ENCODE data around the gene MAP2K3. TPM values are rescaled to one million over a fixed set of nuclear protein-coding genes. Genes with fewer than 3 reads are reported as not detected.
"Not testable (repeated sequence)": the region's sequence is repeated elsewhere in the genome, so short reads cannot be mapped to it uniquely, and the experiment has no call there.

The MAP2K3 gene
- polyA plus RNA-seq, 1 donor, result 49.7 TPM

GRCh38 chr17:21345236-21345635 is 60.7 kb downstream of the MAP2K3 start:
- H3K36me3 ChIP-seq (ENCODE audit: control insufficient read depth, insufficient read depth, low read length), result no peaks in the 10 kb centered on the region
- no peak overlapping the region for H3K27ac ChIP-seq (ENCODE audit: low read length)
- DNase-seq, result no peak
- WGBS (ENCODE audit: insufficient coverage, low lambda C conversion rate), result no CpG with 5 or more reads among the region's 10 CpGs
- no peak overlapping the region for H3K4me3 ChIP-seq (ENCODE audit: low read length)
- H3K4me1 ChIP-seq (ENCODE audit: control insufficient read depth, insufficient read depth, low read length), result no peaks in the 10 kb centered on the region
- H3K9me3 ChIP-seq (ENCODE audit: control insufficient read depth, low read depth, low read length), result peaks cover 3% of the 10 kb centered on the region
- no peaks in the 10 kb centered on the region for H3K27me3 ChIP-seq (ENCODE audit: control insufficient read depth, insufficient read depth, low read length)

- not testable (repeated sequence) for DNase-seq; H3K4me3 ChIP-seq (ENCODE audit: low read length); H3K4me1 ChIP-seq (ENCODE audit: control insufficient read depth, insufficient read depth, low read length); H3K27me3 ChIP-seq (ENCODE audit: control insufficient read depth, insufficient read depth, low read length); H3K27ac ChIP-seq (ENCODE audit: low read length); H3K36me3 ChIP-seq (ENCODE audit: control insufficient read depth, insufficient read depth, low read length); H3K9me3 ChIP-seq (ENCODE audit: control insufficient read depth, low read depth, low read length)
- no CpG with 5 or more reads among the region's 2 CpGs for WGBS (ENCODE audit: insufficient coverage, low lambda C conversion rate)
These were observed 61.6 kb downstream of the MAP2K3 start for GRCh38 chr17:21346107-21346506.

- H3K4me1 ChIP-seq (ENCODE audit: control insufficient read depth, insufficient read depth, low read length); H3K27me3 ChIP-seq (ENCODE audit: control insufficient read depth, insufficient read depth, low read length); H3K27ac ChIP-seq (ENCODE audit: low read length); H3K4me3 ChIP-seq (ENCODE audit: low read length); H3K9me3 ChIP-seq (ENCODE audit: control insufficient read depth, low read depth, low read length); H3K36me3 ChIP-seq (ENCODE audit: control insufficient read depth, insufficient read depth, low read length): not testable (repeated sequence)
- DNase-seq, result peak; percentile 55 to 69
- WGBS (ENCODE audit: insufficient coverage, low lambda C conversion rate), result no CpG with 5 or more reads among the region's 10 CpGs
These were observed 62.2 kb downstream of the MAP2K3 start for GRCh38 chr17:21346651-21347250.

GRCh38 chr17:21347660-21348059 is 63.1 kb downstream of the MAP2K3 start:
- WGBS (ENCODE audit: insufficient coverage, low lambda C conversion rate), result no CpG with 5 or more reads among the region's 6 CpGs
- H3K9me3 ChIP-seq (ENCODE audit: control insufficient read depth, low read depth, low read length); H3K4me1 ChIP-seq (ENCODE audit: control insufficient read depth, insufficient read depth, low read length); DNase-seq; H3K36me3 ChIP-seq (ENCODE audit: control insufficient read depth, insufficient read depth, low read length); H3K4me3 ChIP-seq (ENCODE audit: low read length); H3K27ac ChIP-seq (ENCODE audit: low read length); H3K27me3 ChIP-seq (ENCODE audit: control insufficient read depth, insufficient read depth, low read length): not testable (repeated sequence)

GRCh38 chr17:21348081-21348925 is 63.8 kb downstream of the MAP2K3 start:
- H3K4me3 ChIP-seq (ENCODE audit: low read length); H3K27ac ChIP-seq (ENCODE audit: low read length); H3K36me3 ChIP-seq (ENCODE audit: control insufficient read depth, insufficient read depth, low read length); H3K9me3 ChIP-seq (ENCODE audit: control insufficient read depth, low read depth, low read length); DNase-seq; H3K27me3 ChIP-seq (ENCODE audit: control insufficient read depth, insufficient read depth, low read length); H3K4me1 ChIP-seq (ENCODE audit: control insufficient read depth, insufficient read depth, low read length): not testable (repeated sequence)
- WGBS (ENCODE audit: insufficient coverage, low lambda C conversion rate), result no CpG with 5 or more reads among the region's 14 CpGs

- not testable (repeated sequence) for H3K9me3 ChIP-seq (ENCODE audit: control insufficient read depth, low read depth, low read length); DNase-seq; H3K27me3 ChIP-seq (ENCODE audit: control insufficient read depth, insufficient read depth, low read length); H3K4me1 ChIP-seq (ENCODE audit: control insufficient read depth, insufficient read depth, low read length); H3K4me3 ChIP-seq (ENCODE audit: low read length); H3K36me3 ChIP-seq (ENCODE audit: control insufficient read depth, insufficient read depth, low read length); H3K27ac ChIP-seq (ENCODE audit: low read length)
- WGBS (ENCODE audit: insufficient coverage, low lambda C conversion rate), result no CpG with 5 or more reads among the region's 7 CpGs
These were observed 64.4 kb downstream of the MAP2K3 start for GRCh38 chr17:21348926-21349261.

GRCh38 chr17:21349358-21350050 is 65.0 kb downstream of the MAP2K3 start:
- H3K4me1 ChIP-seq (ENCODE audit: control insufficient read depth, insufficient read depth, low read length); DNase-seq; H3K4me3 ChIP-seq (ENCODE audit: low read length); H3K27ac ChIP-seq (ENCODE audit: low read length); H3K36me3 ChIP-seq (ENCODE audit: control insufficient read depth, insufficient read depth, low read length); H3K9me3 ChIP-seq (ENCODE audit: control insufficient read depth, low read depth, low read length); H3K27me3 ChIP-seq (ENCODE audit: control insufficient read depth, insufficient read depth, low read length): not testable (repeated sequence)
- no CpG with 5 or more reads among the region's 6 CpGs for WGBS (ENCODE audit: insufficient coverage, low lambda C conversion rate)

- H3K4me1 ChIP-seq (ENCODE audit: control insufficient read depth, insufficient read depth, low read length); H3K9me3 ChIP-seq (ENCODE audit: control insufficient read depth, low read depth, low read length): not testable (repeated sequence)
- WGBS (ENCODE audit: insufficient coverage, low lambda C conversion rate), result no CpG with 5 or more reads among the region's 19 CpGs
These were observed 66.0 kb downstream of the MAP2K3 start for GRCh38 chr17:21350495-21350894.

GRCh38 chr17:21351366-21352065 is 67.0 kb downstream of the MAP2K3 start:
- no peak for DNase-seq
- no peaks in the 10 kb centered on the region for H3K27me3 ChIP-seq (ENCODE audit: control insufficient read depth, insufficient read depth, low read length)
- no peaks in the 10 kb centered on the region for H3K9me3 ChIP-seq (ENCODE audit: control insufficient read depth, low read depth, low read length)
- no CpG with 5 or more reads among the region's 3 CpGs for WGBS (ENCODE audit: insufficient coverage, low lambda C conversion rate)
- no peaks in the 10 kb centered on the region for H3K4me1 ChIP-seq (ENCODE audit: control insufficient read depth, insufficient read depth, low read length)
- no peak overlapping the region for H3K4me3 ChIP-seq (ENCODE audit: low read length)
- no peak overlapping the region for H3K27ac ChIP-seq (ENCODE audit: low read length)
- no peaks in the 10 kb centered on the region for H3K36me3 ChIP-seq (ENCODE audit: control insufficient read depth, insufficient read depth, low read length)

More at GRCh38 chr17:21350495-21350894, 66.0 kb downstream of the MAP2K3 start:
- H3K36me3 ChIP-seq (ENCODE audit: control insufficient read depth, insufficient read depth, low read length); DNase-seq; H3K27me3 ChIP-seq (ENCODE audit: control insufficient read depth, insufficient read depth, low read length); H3K27ac ChIP-seq (ENCODE audit: low read length); H3K4me3 ChIP-seq (ENCODE audit: low read length): not testable (repeated sequence)

- DNase-seq, result no peak
- Histone ChIP-seq H3K27ac (ENCODE audit: low read length) (no peak overlapping the region), H3K27me3 (ENCODE audit: control insufficient read depth, insufficient read depth, low read length) (no peaks in the 10 kb centered on the region), H3K9me3 (ENCODE audit: control insufficient read depth, low read depth, low read length) (no peaks in the 10 kb centered on the region), H3K4me1 (ENCODE audit: control insufficient read depth, insufficient read depth, low read length) (peaks cover 2% of the 10 kb centered on the region), H3K4me3 (ENCODE audit: low read length) (no peak overlapping the region), H3K36me3 (ENCODE audit: control insufficient read depth, insufficient read depth, low read length) (no peaks in the 10 kb centered on the region)
- no CpG with 5 or more reads among the region's 23 CpGs for WGBS (ENCODE audit: insufficient coverage, low lambda C conversion rate)
These were observed 67.9 kb downstream of the MAP2K3 start for GRCh38 chr17:21352221-21352980.

All from large intestine (tissue), 3 donors.